ENCODE data around the gene PRKAG2.
"Not testable (repeated sequence)": the region's sequence is repeated elsewhere in the genome, so short reads cannot be mapped to it uniquely, and the experiment has no call there.

The PRKAG2 gene

DNA sequence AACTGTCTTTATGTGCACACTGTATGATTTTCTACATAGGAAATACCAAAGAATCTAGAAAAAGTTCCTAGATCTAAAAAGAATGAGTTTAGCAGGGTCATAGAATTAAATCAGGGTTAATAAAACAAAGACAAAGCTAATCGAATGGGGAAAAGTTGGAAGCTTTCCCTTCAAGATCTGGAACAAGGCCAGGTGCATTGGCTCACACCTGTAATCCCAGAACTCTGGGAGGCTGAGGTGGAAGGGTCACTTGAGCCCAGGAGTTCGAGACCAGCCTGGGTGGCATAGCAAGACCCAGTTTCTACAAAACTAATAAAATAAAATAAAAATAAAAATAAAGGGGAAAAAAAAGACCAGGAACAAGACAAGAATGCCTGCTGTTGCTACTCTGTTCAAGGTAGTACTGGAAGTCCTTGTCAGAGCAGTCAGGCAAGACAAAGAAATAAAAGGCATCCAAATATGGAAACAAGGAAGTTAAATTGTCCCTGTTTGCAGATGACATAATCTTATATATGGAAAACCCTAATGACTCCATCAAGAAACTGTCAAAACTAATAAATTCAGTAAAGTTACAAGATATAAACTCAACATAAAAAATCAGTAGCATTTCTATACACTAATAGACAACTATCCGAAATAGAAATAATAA, 281.1 kb downstream of the PRKAG2 start:
- no peak for FAIRE-seq
- DNase-seq (ENCODE audit: extremely low spot score, insufficient read length, low read depth): no peak

DNA sequence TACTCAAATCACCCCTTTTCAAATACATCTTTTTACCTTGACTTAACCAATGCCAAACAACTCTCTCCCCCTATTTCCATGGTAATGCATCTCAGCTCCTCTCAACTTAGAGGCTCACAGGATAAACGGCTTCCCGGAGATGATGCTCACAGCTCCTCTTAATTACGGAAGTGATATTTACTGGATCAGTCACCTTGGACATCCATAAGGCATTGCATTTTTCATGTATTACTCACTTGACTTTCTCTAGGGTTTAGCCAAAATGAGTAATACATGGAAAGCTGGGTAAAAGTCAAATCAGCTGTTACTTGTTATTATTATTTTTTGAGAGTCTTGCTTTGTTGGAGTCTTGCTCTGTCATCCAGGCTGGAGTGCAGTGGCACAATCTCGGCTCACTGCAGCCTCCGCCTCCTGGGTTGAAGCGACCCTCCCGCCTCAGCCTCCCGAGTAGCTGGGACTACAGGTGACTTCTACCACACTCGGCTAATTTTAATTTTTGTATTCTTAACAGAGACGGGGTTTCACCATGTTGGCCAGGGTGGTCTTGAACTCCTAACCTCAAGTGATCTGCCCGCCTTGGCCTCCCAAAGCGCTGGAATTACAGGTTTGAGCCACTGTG, 283.9 kb downstream of the PRKAG2 start:
- DNase-seq (ENCODE audit: extremely low spot score, insufficient read length, low read depth) (no peak), FAIRE-seq (no peak)

DNA sequence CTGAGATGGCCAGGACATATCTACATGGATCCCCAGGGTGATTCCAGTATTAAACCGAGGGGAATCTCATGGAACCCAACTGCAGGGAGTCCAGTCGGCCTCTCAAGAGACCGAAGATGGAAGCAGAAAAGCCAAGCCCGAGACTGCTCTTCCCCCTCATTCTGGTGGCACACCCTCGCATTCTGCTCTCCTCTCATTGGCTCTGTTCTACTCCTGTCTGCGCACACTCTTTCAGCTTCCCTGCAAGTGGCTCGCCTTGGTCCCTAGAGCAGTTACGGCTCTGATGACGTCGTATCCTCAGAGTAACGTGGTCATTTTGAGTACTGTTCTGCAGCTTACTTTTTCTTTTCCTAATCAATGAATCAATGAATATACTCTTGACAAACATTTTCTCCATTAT, 284.6 kb downstream of the PRKAG2 start:
- FAIRE-seq (no peak), DNase-seq (ENCODE audit: extremely low spot score, insufficient read length, low read depth) (no peak)

DNA sequence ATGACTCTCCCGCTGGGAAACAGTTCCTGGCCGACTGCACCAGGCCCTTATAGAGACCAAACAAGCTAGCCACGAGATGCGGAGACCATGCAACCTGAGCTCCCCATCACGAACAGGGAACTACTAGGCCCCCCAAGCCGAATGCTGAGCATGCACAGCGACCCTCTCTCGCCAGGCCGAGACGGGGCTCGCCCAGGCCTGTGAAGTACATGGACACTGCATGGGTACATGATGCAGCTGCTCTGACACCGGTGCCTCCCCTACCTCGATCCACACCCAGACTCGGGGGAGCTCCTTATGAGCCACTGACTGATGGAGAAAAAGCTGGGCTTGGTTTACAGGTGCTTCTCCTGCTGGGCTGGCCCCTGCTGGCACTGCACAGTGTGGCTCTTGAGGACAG, 285.0 kb downstream of the PRKAG2 start:
- no peak for FAIRE-seq
- no peak for DNase-seq (ENCODE audit: extremely low spot score, insufficient read length, low read depth)

DNA sequence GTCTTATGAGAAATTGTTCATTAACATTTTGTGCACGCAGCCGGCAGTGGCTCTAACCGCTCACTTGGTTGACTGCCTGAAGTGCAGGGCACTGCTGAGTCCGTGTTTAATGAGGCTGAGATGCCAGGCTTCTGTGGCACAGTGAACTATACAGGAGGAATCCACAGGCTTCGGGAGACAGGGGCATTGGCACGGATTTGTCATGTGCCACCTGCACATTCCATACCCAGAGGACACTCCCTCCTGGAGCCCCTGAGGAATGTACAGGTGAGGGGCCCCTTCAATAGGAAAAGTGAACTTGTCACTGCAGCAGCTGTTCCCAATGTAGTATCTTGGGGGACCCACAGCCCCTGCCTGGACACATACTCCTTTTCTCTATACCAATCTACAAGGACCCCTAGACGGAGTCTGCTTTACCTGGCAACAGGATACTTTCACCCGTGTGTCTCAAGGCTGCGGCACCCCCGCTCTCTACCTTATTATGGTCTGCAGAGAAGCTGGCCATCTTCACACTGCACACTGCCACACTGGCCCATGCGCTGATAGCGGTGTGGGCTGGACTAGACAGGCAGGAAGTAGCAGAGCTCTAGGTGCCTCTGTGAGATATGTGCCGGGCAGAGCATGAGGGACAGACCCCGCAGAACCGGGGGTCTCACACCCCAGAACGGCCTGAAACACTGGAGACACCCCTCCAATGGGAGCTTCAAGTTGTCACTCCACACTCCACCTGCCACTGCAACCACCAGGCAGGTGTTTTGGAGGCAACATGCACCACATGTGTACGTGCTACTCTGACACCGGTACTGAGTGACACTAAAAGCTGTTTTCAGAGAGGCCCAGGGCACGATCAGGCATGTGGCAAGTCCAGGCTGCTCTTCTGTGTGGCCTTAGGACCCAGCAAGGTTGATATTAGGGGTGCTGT, 285.8 kb downstream of the PRKAG2 start:
- FAIRE-seq (no peak), DNase-seq (ENCODE audit: extremely low spot score, insufficient read length, low read depth) (no peak)

DNA sequence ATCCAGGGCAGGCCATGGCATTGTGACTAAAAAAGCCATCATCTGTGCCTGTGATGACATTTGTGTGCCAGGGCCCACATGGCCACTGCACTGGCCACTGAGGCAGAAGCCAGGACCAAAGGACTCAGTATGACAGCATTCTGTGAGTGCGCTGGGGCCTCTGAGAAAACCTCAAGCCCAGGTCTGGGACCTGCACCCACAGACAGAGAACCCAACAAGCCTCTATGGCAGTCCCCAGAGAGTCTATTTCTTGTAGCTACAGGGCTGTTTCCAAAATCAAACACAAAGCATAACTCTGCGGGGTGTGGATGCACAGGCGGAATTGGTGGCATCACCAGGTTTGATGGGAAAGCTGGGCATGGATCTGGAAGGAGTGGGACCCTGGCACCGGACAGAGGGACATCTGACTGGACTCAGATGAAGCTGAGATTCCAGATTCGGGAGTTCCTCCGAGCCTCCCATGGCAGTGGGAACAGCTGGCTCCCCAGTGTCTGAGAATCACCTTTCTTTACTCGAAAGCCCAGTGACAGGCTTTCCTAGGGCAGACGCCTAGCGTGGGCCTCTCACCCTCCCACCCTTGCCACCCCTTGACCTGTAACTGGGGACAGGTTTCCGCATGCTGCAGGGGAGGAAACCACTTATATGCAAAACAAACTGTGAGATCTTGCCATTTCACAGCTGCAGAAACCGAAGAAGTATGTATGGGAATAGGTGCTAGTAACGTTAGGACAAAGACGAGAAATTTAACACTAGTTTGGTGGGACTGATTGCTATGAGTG, 286.7 kb downstream of the PRKAG2 start:
- FAIRE-seq (no peak), DNase-seq (ENCODE audit: extremely low spot score, insufficient read length, low read depth) (no peak)

DNA sequence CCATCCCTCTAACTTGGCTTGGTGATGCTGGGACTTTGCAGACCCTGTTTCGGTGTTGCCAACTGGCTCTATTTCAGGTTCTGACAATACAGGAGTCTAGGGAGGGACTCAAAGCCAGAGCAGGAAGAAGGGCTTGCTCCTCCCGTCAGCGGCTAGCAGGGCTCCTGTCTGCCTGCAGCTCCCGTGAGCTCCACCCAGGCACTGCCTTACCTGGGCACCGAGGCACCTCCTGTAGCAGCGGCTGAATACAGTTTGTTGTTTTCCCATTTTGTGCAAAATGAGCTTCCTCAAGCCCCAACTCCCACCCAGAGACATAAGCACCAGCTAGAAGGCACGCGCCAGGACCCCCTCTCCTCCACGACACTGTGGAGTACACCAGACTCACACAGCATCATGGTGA, 287.9 kb downstream of the PRKAG2 start:
- DNase-seq (ENCODE audit: extremely low spot score, insufficient read length, low read depth) (no peak), FAIRE-seq (no peak)

DNA sequence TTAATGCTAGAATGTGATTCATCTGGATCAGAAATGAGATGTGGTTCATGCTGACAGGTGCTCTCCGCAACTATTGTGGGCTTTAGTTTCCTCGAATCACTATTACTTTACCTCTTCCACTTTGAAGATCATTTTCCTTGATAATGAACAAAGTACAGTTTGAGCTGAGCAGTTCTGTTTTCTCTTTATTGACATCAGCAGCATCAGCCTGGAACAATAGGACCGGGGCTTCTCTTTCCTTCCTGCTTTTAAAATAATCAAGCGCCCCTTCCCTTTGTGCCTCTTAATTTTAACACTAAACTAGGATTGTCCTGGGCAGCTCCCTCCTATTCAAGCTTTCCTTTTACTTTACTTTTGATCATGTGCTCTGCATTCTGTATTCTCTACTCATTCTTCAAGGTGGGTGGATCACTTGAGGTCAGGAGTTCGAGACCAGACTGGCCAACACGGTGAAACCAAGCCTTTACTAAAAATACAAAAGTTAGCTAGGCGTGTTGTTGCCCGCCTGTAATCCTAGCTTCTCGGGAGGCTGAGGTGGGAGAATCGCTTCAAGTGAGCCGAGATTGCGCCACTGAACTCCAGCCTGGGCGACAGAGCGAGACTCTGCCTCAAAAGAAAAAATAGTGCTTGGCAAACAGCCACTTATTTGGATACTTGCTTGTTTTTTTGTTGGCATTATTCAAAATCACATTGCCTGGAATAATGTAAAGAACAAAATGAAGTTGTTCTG, 290.2 kb downstream of the PRKAG2 start:
- FAIRE-seq: no peak
- DNase-seq (ENCODE audit: extremely low spot score, insufficient read length, low read depth): no peak

DNA sequence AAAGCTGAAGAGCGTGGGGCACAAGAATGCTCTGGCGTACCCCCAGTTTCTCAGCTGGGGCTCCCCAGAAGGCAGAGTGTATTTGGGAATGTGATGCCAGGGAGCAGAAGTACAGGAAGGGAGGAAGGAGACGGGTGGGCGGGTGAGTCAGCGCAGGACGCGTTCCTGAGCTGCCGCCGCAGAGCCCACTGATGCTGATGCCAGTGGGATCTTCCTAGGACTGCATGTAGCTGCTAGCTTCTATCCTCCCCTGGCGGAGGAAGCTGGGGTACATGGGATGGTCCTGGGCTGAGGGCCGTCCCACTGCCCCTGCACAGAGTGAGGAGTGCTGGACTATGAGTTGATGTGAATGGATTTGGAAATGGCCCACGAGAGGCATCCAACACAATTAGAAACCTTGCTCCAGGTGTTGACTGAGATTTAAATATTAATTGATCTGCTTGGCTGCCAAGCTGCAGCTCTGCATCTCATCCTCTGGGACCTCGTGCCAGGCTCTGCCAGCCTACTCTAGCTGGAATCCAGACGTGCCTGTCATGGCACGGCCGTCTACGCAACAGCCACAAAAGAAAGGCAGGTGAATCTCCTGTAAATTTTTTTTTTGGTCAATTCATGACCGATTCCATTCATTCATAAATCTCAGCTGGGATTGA, 291.0 kb downstream of the PRKAG2 start:
- DNase-seq (ENCODE audit: extremely low spot score, insufficient read length, low read depth): no peak
- FAIRE-seq: no peak

DNA sequence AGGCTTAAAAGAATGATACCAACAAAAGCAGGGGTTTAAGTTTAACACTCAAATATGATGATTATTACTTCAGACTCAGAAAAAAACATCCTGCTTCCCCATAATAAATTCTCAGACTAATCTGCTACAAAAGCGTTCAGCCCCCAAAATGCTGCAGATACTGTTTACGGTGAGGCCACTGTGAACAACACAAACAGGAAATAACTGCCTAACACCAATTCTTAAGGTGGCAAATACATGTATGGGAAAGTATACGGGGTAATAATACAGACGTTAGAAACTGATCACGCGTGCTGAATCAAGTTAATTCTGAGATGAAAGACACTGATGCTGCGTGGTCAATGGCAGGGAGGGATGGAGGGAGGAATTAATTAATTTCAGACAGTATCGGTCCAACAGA, 295.2 kb downstream of the PRKAG2 start:
- DNase-seq (ENCODE audit: extremely low spot score, insufficient read length, low read depth) (no peak), FAIRE-seq (no peak)

DNA sequence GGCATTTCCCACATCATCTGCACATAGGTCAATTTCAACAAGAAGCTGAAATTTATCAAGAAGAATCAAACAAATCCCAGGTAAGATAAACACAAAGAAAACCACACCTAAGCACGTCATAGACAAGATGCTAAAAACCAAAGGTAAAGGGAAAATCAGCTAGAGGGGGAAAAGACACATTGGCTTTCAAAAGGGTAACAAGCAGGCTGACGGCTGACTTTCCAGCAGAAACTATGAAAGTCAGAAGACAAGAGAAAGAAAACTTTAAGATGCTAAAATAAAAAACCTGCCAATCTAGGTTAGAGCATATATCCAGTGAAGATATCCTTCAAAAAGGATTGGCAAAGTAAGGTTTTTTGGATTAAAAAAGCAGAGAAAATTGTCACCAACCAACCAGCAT, 297.3 kb downstream of the PRKAG2 start:
- FAIRE-seq (no peak), DNase-seq (ENCODE audit: extremely low spot score, insufficient read length, low read depth) (no peak)

DNA sequence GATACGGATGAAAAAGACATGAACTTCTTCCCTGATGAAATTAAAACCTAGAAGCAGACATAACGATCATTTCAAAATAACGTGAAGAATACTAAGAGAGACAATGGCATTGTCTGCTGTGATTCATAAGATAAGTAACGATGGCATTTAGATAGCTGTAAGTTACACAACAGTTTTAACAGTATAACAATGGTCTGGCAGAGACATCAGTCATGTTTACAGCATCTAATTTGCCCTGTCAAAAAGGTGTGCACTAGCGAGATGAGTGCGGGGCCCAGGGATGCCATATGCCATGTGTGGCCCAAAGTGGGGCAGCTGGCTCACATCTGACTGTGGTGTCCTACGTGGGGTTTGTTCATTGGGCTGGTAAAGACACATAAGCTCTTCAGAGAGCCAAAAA, 301.5 kb downstream of the PRKAG2 start:
- FAIRE-seq (no peak), DNase-seq (ENCODE audit: extremely low spot score, insufficient read length, low read depth) (no peak)

DNA sequence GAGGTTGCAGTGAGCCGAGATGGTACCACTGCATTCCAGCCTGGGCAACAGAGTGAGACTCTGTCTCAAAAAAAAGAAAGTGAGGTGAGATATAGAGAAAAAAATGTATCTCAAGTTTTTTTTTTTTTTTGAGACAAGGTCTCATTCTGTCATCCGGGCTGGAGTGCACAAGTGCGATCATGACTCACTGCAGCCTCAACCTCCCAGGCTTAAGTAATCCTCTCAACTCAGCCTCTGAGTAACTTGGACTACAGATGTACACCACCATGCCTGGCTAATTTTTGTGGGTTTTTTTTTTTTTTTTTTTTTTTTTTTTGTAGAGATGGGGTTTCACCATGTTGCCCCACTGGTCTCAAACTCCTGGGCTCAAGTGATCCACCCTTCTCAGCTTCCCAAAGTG, 303.9 kb downstream of the PRKAG2 start:
- not testable (repeated sequence) for FAIRE-seq; DNase-seq (ENCODE audit: extremely low spot score, insufficient read length, low read depth)

DNA sequence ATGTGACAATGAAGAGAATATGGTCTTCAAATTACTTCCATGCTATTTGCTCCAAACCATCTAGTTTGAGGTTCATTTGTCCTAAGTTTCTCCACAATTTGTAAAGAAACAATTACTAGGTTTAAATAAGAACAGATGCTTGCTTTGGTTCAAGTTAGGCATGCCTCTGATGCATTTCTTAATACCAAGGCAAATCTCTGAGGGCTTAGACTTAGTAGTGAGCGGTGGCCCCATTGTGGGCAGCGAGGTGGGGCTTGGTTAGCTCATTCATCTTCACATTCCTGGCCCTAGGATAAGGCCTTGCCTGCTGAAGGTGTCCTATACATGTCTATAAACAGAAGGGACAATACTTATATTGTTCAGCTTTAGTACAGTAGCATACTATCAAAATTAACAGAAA, 304.8 kb downstream of the PRKAG2 start:
- no peak for FAIRE-seq
- no peak for DNase-seq (ENCODE audit: extremely low spot score, insufficient read length, low read depth)

DNA sequence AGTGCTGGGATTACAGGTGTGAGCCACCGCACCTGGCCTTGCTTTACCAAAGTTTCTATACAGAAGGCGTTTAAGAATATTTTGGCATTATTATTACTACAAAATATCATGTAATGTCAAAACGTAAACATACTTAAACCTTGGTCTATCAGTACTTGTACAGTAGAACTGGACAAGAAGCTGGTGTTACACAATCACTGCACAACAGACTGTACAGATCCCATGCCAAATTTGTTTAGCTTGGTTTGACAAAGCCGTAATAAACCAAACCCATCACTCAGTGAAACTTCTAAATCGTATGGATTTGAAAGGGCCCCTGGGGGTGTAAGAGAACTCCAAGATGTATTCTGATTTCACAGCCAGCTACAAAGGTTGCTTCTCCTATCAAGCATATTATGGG, 305.4 kb downstream of the PRKAG2 start:
- FAIRE-seq: no peak
- no peak for DNase-seq (ENCODE audit: extremely low spot score, insufficient read length, low read depth)

DNA sequence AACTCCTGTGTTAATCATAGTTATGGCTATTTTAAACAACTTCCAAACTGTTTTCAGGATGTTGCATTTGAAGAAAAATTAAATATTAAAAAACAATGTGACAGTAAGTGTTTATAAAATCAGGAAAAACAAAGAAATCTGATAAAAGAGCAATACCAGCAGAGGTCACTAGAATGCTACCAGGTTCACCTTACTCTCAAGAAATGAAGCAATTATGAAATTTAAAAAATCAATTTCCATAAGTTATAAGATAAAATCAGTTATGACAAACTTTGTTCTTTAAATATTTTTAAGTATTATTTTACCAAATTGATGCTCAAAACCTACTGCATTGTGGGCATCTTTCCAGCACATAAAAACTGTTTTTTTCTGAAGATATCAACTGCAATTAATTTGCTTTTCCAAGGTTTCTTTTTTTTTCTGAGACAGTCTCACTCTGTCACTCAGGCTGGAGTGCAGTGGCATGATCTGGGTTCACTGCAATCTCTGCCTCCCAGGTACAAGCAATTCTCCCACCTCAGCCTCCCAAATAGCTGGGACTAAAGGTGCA, 306.5 kb downstream of the PRKAG2 start:
- DNase-seq (ENCODE audit: extremely low spot score, insufficient read length, low read depth) (no peak), FAIRE-seq (no peak)

DNA sequence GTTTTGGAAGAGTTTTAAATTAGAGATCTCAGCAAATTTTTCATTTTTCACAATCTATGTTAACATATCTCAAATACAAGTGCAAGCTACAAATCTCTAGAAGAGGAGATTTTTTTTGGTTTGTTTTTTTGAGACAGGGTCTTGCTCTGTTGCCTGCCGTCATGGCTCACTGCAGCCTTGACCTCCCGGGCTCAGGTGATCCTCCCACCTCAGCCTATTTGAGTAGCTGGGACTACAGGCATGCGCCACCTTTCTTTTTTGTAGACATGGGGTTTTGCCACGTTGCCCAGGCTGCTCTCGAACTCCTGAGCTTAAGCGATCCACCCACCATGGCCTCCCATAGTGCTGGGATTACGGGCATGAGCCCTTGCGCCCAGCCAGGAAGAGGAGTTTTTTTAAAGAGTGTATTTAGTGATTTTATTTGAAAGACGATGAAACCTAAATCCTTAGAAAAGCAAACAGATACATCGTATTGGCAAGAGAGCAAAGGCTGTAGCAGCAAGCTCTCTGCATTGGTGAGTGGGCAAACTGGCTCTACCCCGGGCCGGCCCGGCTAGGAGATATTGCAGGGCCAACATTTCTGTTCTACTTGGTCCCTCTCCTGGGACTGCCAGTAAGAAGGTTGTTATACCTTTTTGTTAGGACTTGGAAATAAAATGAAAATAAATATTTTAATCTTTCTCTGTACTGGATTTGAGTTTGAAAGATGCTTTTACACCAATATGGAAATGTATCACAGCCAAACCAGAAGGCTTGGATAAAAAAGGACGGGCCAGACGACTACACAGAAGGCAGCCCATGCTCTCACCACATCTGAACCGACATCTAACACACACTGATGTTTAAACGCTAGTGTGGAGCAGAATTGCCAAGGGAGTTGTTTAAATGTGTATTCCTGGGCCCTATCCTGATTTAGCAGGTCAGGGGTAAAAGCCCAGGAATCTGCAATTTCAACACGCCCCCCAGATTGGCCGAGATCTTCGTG, 307.7 kb downstream of the PRKAG2 start:
- no peak for FAIRE-seq

DNA sequence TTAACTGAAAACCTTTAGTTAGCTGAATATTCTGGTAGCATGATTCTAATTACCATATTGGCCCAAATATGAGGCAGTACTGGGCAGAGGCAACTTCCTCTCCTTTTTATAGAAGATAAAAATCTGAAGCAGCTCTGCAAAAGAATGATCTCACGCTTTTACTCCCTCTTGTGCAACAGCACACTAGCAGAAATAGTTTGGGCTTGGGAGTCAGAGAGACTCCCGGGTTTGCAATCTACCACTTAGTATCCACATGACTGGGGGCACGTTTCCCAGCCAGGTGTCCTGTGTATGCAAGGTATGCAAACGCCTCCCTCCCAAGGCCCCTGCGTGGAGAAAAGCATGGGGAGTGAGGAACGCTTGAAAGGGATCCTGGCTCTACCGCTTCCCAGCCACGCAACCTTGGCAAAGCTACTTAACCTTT, 310.0 kb downstream of the PRKAG2 start:
- no peak for DNase-seq (ENCODE audit: extremely low spot score, insufficient read length, low read depth)
- FAIRE-seq: no peak

More for the DNA sequence above, 307.7 kb downstream of the PRKAG2 start:
- no peak for DNase-seq (ENCODE audit: extremely low spot score, insufficient read length, low read depth)

Data from GM18507 (cell line).